Activated CD4-positive, alpha-beta T cell treated with anti-CD3 and anti-CD28 coated beads, Interleukin-2, amount 50 U/mL, for 48 hours (primary cell): ENCODE results near the gene FCAMR.
A peak's percentile ranks its signal among the peaks of the same experiment; 100 is the strongest.

Source experiments
- DNase-seq, 2 experiments: peaks; one replicate each; pipeline ENCODE4 v3.0.0-alpha.2; 2020

FCAMR gene

GRCh38 chr1:206970446-206970845 lies at the start of gene FCAMR:
FCAMR (minus strand) TSS chr1:206970460; CDS start chr1:206970125, 335 bp downstream.
- no peak for DNase-seq

GRCh38 chr1:207019661-207020060 lies 49.4 kb upstream of the FCAMR start:
- no peak for DNase-seq

GRCh38 chr1:207019161-207019560 lies 48.9 kb upstream of the FCAMR start:
- no peak for DNase-seq

GRCh38 chr1:207018707-207019106 lies 48.4 kb upstream of the FCAMR start:
- DNase-seq = no peak

- DNase-seq = no peak
Observed at GRCh38 chr1:207017615-207018559, 47.6 kb upstream of the FCAMR start.

- DNase-seq = no peak
Observed at GRCh38 chr1:207015791-207016190, 45.5 kb upstream of the FCAMR start.

- no peak for DNase-seq
Observed at GRCh38 chr1:207014728-207015127, 44.5 kb upstream of the FCAMR start.

- DNase-seq = no peak
Observed at GRCh38 chr1:207013321-207014085, 43.2 kb upstream of the FCAMR start.

- no peak for DNase-seq
Observed at GRCh38 chr1:207010726-207011125, 40.5 kb upstream of the FCAMR start.

- no peak for DNase-seq
Observed at GRCh38 chr1:207009945-207010344, 39.7 kb upstream of the FCAMR start.

GRCh38 chr1:207009182-207009850 lies 39.1 kb upstream of the FCAMR start:
- DNase-seq = no peak

GRCh38 chr1:207007352-207008033 lies 37.2 kb upstream of the FCAMR start:
- DNase-seq = no peak

GRCh38 chr1:207006914-207007313 lies 36.7 kb upstream of the FCAMR start:
- DNase-seq = no peak

- DNase-seq = no peak
Observed at GRCh38 chr1:207006083-207006482, 35.8 kb upstream of the FCAMR start.

GRCh38 chr1:207004931-207005830 lies 34.9 kb upstream of the FCAMR start:
- DNase-seq = peak; percentile 42 to 55

- DNase-seq = no peak
Observed at GRCh38 chr1:207003210-207003609, 33.0 kb upstream of the FCAMR start.

- no peak for DNase-seq
Observed at GRCh38 chr1:207002724-207003146, 32.5 kb upstream of the FCAMR start.

GRCh38 chr1:207001492-207002245 lies 31.4 kb upstream of the FCAMR start:
- DNase-seq = no peak

GRCh38 chr1:207000651-207001291 lies 30.5 kb upstream of the FCAMR start:
- no peak for DNase-seq

- DNase-seq = no peak
Observed at GRCh38 chr1:206998816-206999215, 28.6 kb upstream of the FCAMR start.
